GM18517 (cell line): Measurements from ENCODE around the gene ZNF24.
A peak's percentile ranks its signal among the peaks of the same experiment; 100 is the strongest.

Experiments used
- ATAC-seq: cut with Tn5 transposase; IDR thresholded peaks from one replicate; pipeline ENCODE4 v1.9.1; 2021; ENCODE audit warnings: mild to moderate bottlenecking, moderate library complexity; ENCODE audit not compliant: unreplicated experiment

The ZNF24 gene

GRCh38 chr18:35355140-35355618, 11.0 kb upstream of the ZNF24 start:
- ATAC-seq = peak; percentile 99

GRCh38 chr18:35352778-35353177, 8.6 kb upstream of the ZNF24 start:
- ATAC-seq = no peak

- ATAC-seq = no peak
These were observed 8.1 kb upstream of the ZNF24 start for GRCh38 chr18:35352283-35352682.

- ATAC-seq = no peak
These were observed 3.8 kb upstream of the ZNF24 start for GRCh38 chr18:35348001-35348400.

- no peak for ATAC-seq
These were observed 1.7 kb upstream of the ZNF24 start for GRCh38 chr18:35345950-35346349.

- no peak for ATAC-seq
These were observed 1.3 kb upstream of the ZNF24 start for GRCh38 chr18:35345460-35345921.

- ATAC-seq = peak; percentile 30
These were observed 678 bp upstream of the ZNF24 start for GRCh38 chr18:35344736-35345459.

- no peak for ATAC-seq
These were observed 708 bp downstream of the ZNF24 start for GRCh38 chr18:35343488-35343935.

- no peak for ATAC-seq
These were observed 6.9 kb downstream of the ZNF24 start for GRCh38 chr18:35337286-35337685.

- no peak for ATAC-seq
These were observed 8.4 kb downstream of the ZNF24 start for GRCh38 chr18:35335866-35336265.

- ATAC-seq = no peak
These were observed 9.4 kb downstream of the ZNF24 start for GRCh38 chr18:35334821-35335220.

GRCh38 chr18:35334212-35334611, 10.0 kb downstream of the ZNF24 start:
- ATAC-seq = no peak

- no peak for ATAC-seq
These were observed 12.7 kb downstream of the ZNF24 start for GRCh38 chr18:35331367-35332087.

- no peak for ATAC-seq
These were observed 15.4 kb downstream of the ZNF24 start for GRCh38 chr18:35328868-35329267.

GRCh38 chr18:35326695-35327387, 17.4 kb downstream of the ZNF24 start:
- no peak for ATAC-seq

GRCh38 chr18:35324926-35325655, 19.1 kb downstream of the ZNF24 start:
- no peak for ATAC-seq

- ATAC-seq = no peak
These were observed 21.4 kb downstream of the ZNF24 start for GRCh38 chr18:35322486-35323458.

GRCh38 chr18:35311496-35311895, 32.7 kb downstream of the ZNF24 start:
- no peak for ATAC-seq

GRCh38 chr18:35306588-35307250, 37.5 kb downstream of the ZNF24 start:
- ATAC-seq = no peak
